ENCODE results near the gene C2orf68.
"Not testable (repeated sequence)": the region's sequence is repeated elsewhere in the genome, so short reads cannot be mapped to it uniquely, and the experiment has no call there.

The C2orf68 gene

GRCh38 chr2:85605406-85606115, 6.3 kb downstream of the C2orf68 start:
- no peak overlapping the region for H3K9ac ChIP-seq (ENCODE audit: low read depth, low read length)
- H3K4me3 ChIP-seq (ENCODE audit: low read depth, low read length): no peak overlapping the region
- H3K9me3 ChIP-seq (ENCODE audit: control insufficient read depth, insufficient read depth, low read length): no peaks in the 10 kb centered on the region
- no peak overlapping the region for H3K27ac ChIP-seq (ENCODE audit: low read depth, low read length)
- H3K27me3 ChIP-seq (ENCODE audit: control insufficient read depth, insufficient read depth, low read length): no peaks in the 10 kb centered on the region
- peaks cover 33% of the 10 kb centered on the region for H3K36me3 ChIP-seq (ENCODE audit: control insufficient read depth, insufficient read depth, low read length)
- H3K4me1 ChIP-seq (ENCODE audit: control insufficient read depth, insufficient read depth, low read length): peaks cover 3% of the 10 kb centered on the region; the same call in 1 of the 2 replicates

GRCh38 chr2:85604568-85605339, 7.1 kb downstream of the C2orf68 start:
- Histone ChIP-seq H3K4me1 (ENCODE audit: control insufficient read depth, insufficient read depth, low read length) (peaks cover 3% of the 10 kb centered on the region; the same call in 1 of the 2 replicates), H3K36me3 (ENCODE audit: control insufficient read depth, insufficient read depth, low read length) (peaks cover 32% of the 10 kb centered on the region), H3K4me3 (ENCODE audit: low read depth, low read length) (no peak overlapping the region), H3K9ac (ENCODE audit: low read depth, low read length) (no peak overlapping the region), H3K27ac (ENCODE audit: low read depth, low read length) (no peak overlapping the region), H3K27me3 (ENCODE audit: control insufficient read depth, insufficient read depth, low read length) (no peaks in the 10 kb centered on the region), H3K9me3 (ENCODE audit: control insufficient read depth, insufficient read depth, low read length) (no peaks in the 10 kb centered on the region)

GRCh38 chr2:85604133-85604444, 7.8 kb downstream of the C2orf68 start:
- H3K27me3 ChIP-seq (ENCODE audit: control insufficient read depth, insufficient read depth, low read length); H3K4me3 ChIP-seq (ENCODE audit: low read depth, low read length); H3K27ac ChIP-seq (ENCODE audit: low read depth, low read length); H3K9me3 ChIP-seq (ENCODE audit: control insufficient read depth, insufficient read depth, low read length); H3K9ac ChIP-seq (ENCODE audit: low read depth, low read length); H3K4me1 ChIP-seq (ENCODE audit: control insufficient read depth, insufficient read depth, low read length): not testable (repeated sequence)
- peaks cover 27% of the 10 kb centered on the region for H3K36me3 ChIP-seq (ENCODE audit: control insufficient read depth, insufficient read depth, low read length)

GRCh38 chr2:85602476-85603234, 9.2 kb downstream of the C2orf68 start, which contains the start of gene TMEM150A:
TSS of gene TMEM150A (minus strand) at chr2:85602698. CDS start at chr2:85601948, 750 bp downstream.
- H3K9ac ChIP-seq (ENCODE audit: low read depth, low read length): peak within 1 kb of the TSS; percentile 12
- no peaks in the 10 kb centered on the region for H3K9me3 ChIP-seq (ENCODE audit: control insufficient read depth, insufficient read depth, low read length)
- peak within 1 kb of the TSS; percentile 66 for H3K27ac ChIP-seq (ENCODE audit: low read depth, low read length)
- peak within 1 kb of the TSS; percentile 76 for H3K4me3 ChIP-seq (ENCODE audit: low read depth, low read length)
- H3K36me3 ChIP-seq (ENCODE audit: control insufficient read depth, insufficient read depth, low read length): peaks cover 24% of the 10 kb centered on the region
- no peaks in the 10 kb centered on the region for H3K27me3 ChIP-seq (ENCODE audit: control insufficient read depth, insufficient read depth, low read length)
- H3K4me1 ChIP-seq (ENCODE audit: control insufficient read depth, insufficient read depth, low read length): peaks cover 3% of the 10 kb centered on the region; the same call in 1 of the 2 replicates

GRCh38 chr2:85601771-85602475, 9.9 kb downstream of the C2orf68 start:
- Histone ChIP-seq H3K27ac (ENCODE audit: low read depth, low read length) (peak overlapping the region; percentile 66), H3K4me1 (ENCODE audit: control insufficient read depth, insufficient read depth, low read length) (peaks cover 3% of the 10 kb centered on the region; the same call in 1 of the 2 replicates), H3K36me3 (ENCODE audit: control insufficient read depth, insufficient read depth, low read length) (peaks cover 24% of the 10 kb centered on the region), H3K9me3 (ENCODE audit: control insufficient read depth, insufficient read depth, low read length) (no peaks in the 10 kb centered on the region), H3K9ac (ENCODE audit: low read depth, low read length) (no peak overlapping the region; the same call in 1 of the 2 replicates), H3K4me3 (ENCODE audit: low read depth, low read length) (peak overlapping the region; percentile 76), H3K27me3 (ENCODE audit: control insufficient read depth, insufficient read depth, low read length) (no peaks in the 10 kb centered on the region)

GRCh38 chr2:85600951-85601770, 10.7 kb downstream of the C2orf68 start:
- Histone ChIP-seq H3K9me3 (ENCODE audit: control insufficient read depth, insufficient read depth, low read length) (no peaks in the 10 kb centered on the region), H3K4me1 (ENCODE audit: control insufficient read depth, insufficient read depth, low read length) (peaks cover 6% of the 10 kb centered on the region), H3K27me3 (ENCODE audit: control insufficient read depth, insufficient read depth, low read length) (no peaks in the 10 kb centered on the region), H3K27ac (ENCODE audit: low read depth, low read length) (no peak overlapping the region), H3K9ac (ENCODE audit: low read depth, low read length) (no peak overlapping the region), H3K4me3 (ENCODE audit: low read depth, low read length) (peak overlapping the region; percentile 76; the same call in 1 of the 2 replicates), H3K36me3 (ENCODE audit: control insufficient read depth, insufficient read depth, low read length) (peaks cover 27% of the 10 kb centered on the region)

- no peaks in the 10 kb centered on the region for H3K27me3 ChIP-seq (ENCODE audit: control insufficient read depth, insufficient read depth, low read length)
- H3K27ac ChIP-seq (ENCODE audit: low read depth, low read length): no peak overlapping the region
- H3K4me1 ChIP-seq (ENCODE audit: control insufficient read depth, insufficient read depth, low read length): peaks cover 6% of the 10 kb centered on the region; the same call in 1 of the 2 replicates
- H3K36me3 ChIP-seq (ENCODE audit: control insufficient read depth, insufficient read depth, low read length): peaks cover 27% of the 10 kb centered on the region
- H3K9ac ChIP-seq (ENCODE audit: low read depth, low read length): no peak overlapping the region
- no peak overlapping the region for H3K4me3 ChIP-seq (ENCODE audit: low read depth, low read length)
- H3K9me3 ChIP-seq (ENCODE audit: control insufficient read depth, insufficient read depth, low read length): no peaks in the 10 kb centered on the region
Measured at GRCh38 chr2:85600235-85600575, 11.7 kb downstream of the C2orf68 start.

GRCh38 chr2:85599468-85600234, 12.2 kb downstream of the C2orf68 start:
- Histone ChIP-seq H3K9ac (ENCODE audit: low read depth, low read length) (no peak overlapping the region), H3K27me3 (ENCODE audit: control insufficient read depth, insufficient read depth, low read length) (no peaks in the 10 kb centered on the region), H3K36me3 (ENCODE audit: control insufficient read depth, insufficient read depth, low read length) (peaks cover 27% of the 10 kb centered on the region), H3K4me3 (ENCODE audit: low read depth, low read length) (no peak overlapping the region), H3K27ac (ENCODE audit: low read depth, low read length) (no peak overlapping the region), H3K4me1 (ENCODE audit: control insufficient read depth, insufficient read depth, low read length) (peaks cover 6% of the 10 kb centered on the region; the same call in 1 of the 2 replicates), H3K9me3 (ENCODE audit: control insufficient read depth, insufficient read depth, low read length) (no peaks in the 10 kb centered on the region)

- no peak overlapping the region for H3K9ac ChIP-seq (ENCODE audit: low read depth, low read length)
- no peak overlapping the region for H3K27ac ChIP-seq (ENCODE audit: low read depth, low read length)
- no peaks in the 10 kb centered on the region for H3K27me3 ChIP-seq (ENCODE audit: control insufficient read depth, insufficient read depth, low read length)
Measured at GRCh38 chr2:85598594-85599340, 13.1 kb downstream of the C2orf68 start.

More at GRCh38 chr2:85598594-85599340, 13.1 kb downstream of the C2orf68 start:
- Histone ChIP-seq H3K4me3 (ENCODE audit: low read depth, low read length) (no peak overlapping the region), H3K36me3 (ENCODE audit: control insufficient read depth, insufficient read depth, low read length) (peaks cover 27% of the 10 kb centered on the region), H3K4me1 (ENCODE audit: control insufficient read depth, insufficient read depth, low read length) (peaks cover 6% of the 10 kb centered on the region; the same call in 1 of the 2 replicates), H3K9me3 (ENCODE audit: control insufficient read depth, insufficient read depth, low read length) (no peaks in the 10 kb centered on the region)
